GM20000 (cell line): ENCODE measurements around the gene CDIPT.
"Not testable (repeated sequence)": the region's sequence is repeated elsewhere in the genome, so short reads cannot be mapped to it uniquely, and the experiment has no call there.

Experiments used
- DNase-seq: peaks from one replicate; pipeline ENCODE4 v3.0.0; 2012; ENCODE audit warnings: low spot score
- CTCF ChIP-seq: IDR thresholded peaks from 2 replicates; pipeline ENCODE4 v1.5.1; 2012; ENCODE audit warnings: mild to moderate bottlenecking, control low read depth; ENCODE audit errors: extremely low read depth, missing control alignments

Gene CDIPT

GRCh38 chr16:29862884-29863668 is at the start of gene CDIPT:
CDIPT (minus strand) TSS chr16:29863226; CDS start chr16:29862857, 369 bp downstream.
- peak; percentile 96 for DNase-seq
- peak; percentile 78 for TF ChIP-seq CTCF

GRCh38 chr16:29912087-29912486 is 49.1 kb upstream of the CDIPT start:
- no peak for TF ChIP-seq CTCF
- DNase-seq: no peak

- no peak for DNase-seq
- no peak for TF ChIP-seq CTCF
These were observed 48.6 kb upstream of the CDIPT start for GRCh38 chr16:29911676-29912010.

- no peak for TF ChIP-seq CTCF
- DNase-seq: no peak
These were observed 48.0 kb upstream of the CDIPT start for GRCh38 chr16:29910819-29911675.

GRCh38 chr16:29909851-29910250 is 46.8 kb upstream of the CDIPT start:
- DNase-seq: not testable (repeated sequence)

GRCh38 chr16:29909391-29909790 is 46.4 kb upstream of the CDIPT start:
- no peak for DNase-seq
- TF ChIP-seq CTCF: no peak

GRCh38 chr16:29908719-29909220 is 45.7 kb upstream of the CDIPT start:
- DNase-seq: no peak
- no peak for TF ChIP-seq CTCF

GRCh38 chr16:29907973-29908372 is 44.9 kb upstream of the CDIPT start:
- TF ChIP-seq CTCF: no peak
- no peak for DNase-seq
